SK-N-SH (cell line): ENCODE data around the gene CCDC175.

Source experiments
- EZH2phosphoT487 ChIP-seq: fragments of 200-600 bp; sonication (generic); IDR thresholded peaks from 2 replicates; pipeline ENCODE4 v1.6.1; 2017; ENCODE audit warnings: low read depth, mixed run types, mild to moderate bottlenecking, antibody characterized with exemption, moderate library complexity, borderline replicate concordance
- FOXJ3 ChIP-seq: sonication (generic); formaldehyde crosslinking; IDR thresholded peaks from 2 replicates; pipeline ENCODE4 v1.5.1; 2020; ENCODE audit warnings: mild to moderate bottlenecking, missing genetic modification reagents
- GABPA ChIP-seq: IDR thresholded peaks from 2 replicates; pipeline ENCODE4 v1.4.0; 2012; ENCODE audit warnings: low read depth, mild to moderate bottlenecking
- POLR2AphosphoS5 ChIP-seq: IDR thresholded peaks from 2 replicates; pipeline ENCODE4 v1.6.1; 2012; ENCODE audit warnings: low read depth, low read length
- SMC3 ChIP-seq: IDR thresholded peaks from 2 replicates; pipeline ENCODE4 v1.6.1; 2012; ENCODE audit warnings: low read depth, low read length, improper control_type of control experiment

DNA sequence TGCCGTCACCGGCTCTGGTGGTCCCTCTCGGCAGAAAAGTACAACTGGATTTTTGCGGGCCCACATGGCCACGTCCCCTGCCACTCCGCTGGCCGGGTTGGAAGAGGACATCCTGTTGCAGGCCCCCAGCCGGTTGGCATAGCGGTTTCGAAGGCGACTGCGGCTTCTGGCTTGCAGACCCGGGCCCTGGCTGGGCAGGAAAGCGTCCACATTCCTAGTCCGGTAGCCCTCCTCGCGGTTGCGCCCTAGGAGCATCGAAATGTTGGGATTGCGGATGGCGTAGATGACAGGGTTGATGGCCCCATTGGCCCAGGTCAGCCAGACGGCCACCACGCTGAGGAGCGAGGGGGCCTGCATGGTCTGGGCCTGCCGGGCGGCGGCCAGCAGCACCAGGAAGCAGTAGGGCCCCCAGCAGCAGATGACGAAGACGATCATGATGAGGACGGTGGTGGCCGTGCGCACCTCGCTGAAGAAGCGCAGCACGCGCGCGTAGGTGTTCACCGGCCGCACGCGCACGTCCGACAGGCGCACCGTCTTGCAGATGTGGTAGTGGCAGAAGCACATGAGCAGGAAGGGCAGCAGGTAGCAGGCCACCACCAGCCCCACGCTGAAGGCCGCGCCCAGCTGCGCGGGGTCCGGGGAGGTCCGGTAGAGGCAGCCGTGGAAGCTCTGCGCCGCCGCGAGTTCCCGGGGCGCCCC lies 112.7 kb downstream of the CCDC175 start:
- TF ChIP-seq GABPA (no peak), FOXJ3 (CRISPR knock-in tag) (no peak), POLR2AphosphoS5 (no peak), EZH2phosphoT487 (no peak), SMC3 (no peak)
